HUES48 (cell line): Measurements from ENCODE around the gene DNLZ.
"Not testable (repeated sequence)": the region's sequence is repeated elsewhere in the genome, so short reads cannot be mapped to it uniquely, and the experiment has no call there.

Source experiments
- H3K27ac ChIP-seq: one replicate; pipeline ENCODE4 v1.7.0; 2013; ENCODE audit warnings: low read depth, low read length, inconsistent platforms
- H3K27me3 ChIP-seq: 2 replicates; pipeline ENCODE4 v1.6.1; 2013; ENCODE audit warnings: mild to moderate bottlenecking, low read length; ENCODE audit not compliant: control insufficient read depth, insufficient read depth
- H3K36me3 ChIP-seq: 2 replicates; pipeline ENCODE4 v1.6.1; 2013; ENCODE audit warnings: low read length; ENCODE audit not compliant: control insufficient read depth, insufficient read depth
- H3K4me1 ChIP-seq: 2 replicates; pipeline ENCODE4 v1.6.1; 2013; ENCODE audit warnings: mild to moderate bottlenecking, low read length; ENCODE audit not compliant: control insufficient read depth, insufficient read depth
- H3K4me3 ChIP-seq: 2 replicates; pipeline ENCODE4 v1.5.1; 2013; ENCODE audit warnings: mild to moderate bottlenecking, low read depth, low read length
- H3K9ac ChIP-seq: 2 replicates; pipeline ENCODE4 v1.6.1; 2013; ENCODE audit warnings: mild to moderate bottlenecking, low read depth, low read length, moderate library complexity
- H3K9me3 ChIP-seq: 2 replicates; pipeline ENCODE4 v1.6.1; 2013; ENCODE audit warnings: low read length; ENCODE audit not compliant: control insufficient read depth, insufficient read depth

Gene DNLZ

DNA sequence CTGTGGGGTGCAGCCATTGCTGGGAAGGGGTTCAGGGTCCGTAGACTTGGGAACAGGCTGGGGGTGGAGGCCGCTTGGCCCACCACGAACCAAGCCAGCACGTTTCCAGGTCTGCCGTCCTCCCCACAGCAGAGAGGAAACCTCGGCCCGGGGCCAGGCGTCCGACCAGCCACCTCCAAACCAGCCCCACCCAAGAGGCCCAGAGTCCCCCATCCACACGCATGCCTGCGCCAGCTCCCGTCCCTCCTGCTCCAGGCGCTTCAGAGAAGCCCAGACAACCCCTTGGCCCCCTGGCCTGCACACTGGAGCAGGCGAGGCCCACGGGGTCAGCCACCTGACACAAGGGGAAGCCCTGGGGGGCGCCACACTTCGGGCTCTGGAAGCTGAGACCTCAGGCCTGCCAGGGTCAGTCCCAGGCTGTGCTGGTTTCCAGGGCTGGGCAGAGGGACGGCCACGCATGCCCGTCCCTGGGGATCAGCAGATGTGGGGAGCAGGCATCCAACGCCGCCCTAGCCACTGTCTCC is 6.3 kb downstream of the DNLZ start:
- Histone ChIP-seq H3K9ac (no peak overlapping the region), H3K27ac (no peak overlapping the region), H3K36me3 (peaks cover 5% of the 10 kb centered on the region; the same call in 1 of the 2 replicates), H3K9me3 (no peaks in the 10 kb centered on the region), H3K27me3 (no peaks in the 10 kb centered on the region), H3K4me3 (no peak overlapping the region), H3K4me1 (no peaks in the 10 kb centered on the region)

DNA sequence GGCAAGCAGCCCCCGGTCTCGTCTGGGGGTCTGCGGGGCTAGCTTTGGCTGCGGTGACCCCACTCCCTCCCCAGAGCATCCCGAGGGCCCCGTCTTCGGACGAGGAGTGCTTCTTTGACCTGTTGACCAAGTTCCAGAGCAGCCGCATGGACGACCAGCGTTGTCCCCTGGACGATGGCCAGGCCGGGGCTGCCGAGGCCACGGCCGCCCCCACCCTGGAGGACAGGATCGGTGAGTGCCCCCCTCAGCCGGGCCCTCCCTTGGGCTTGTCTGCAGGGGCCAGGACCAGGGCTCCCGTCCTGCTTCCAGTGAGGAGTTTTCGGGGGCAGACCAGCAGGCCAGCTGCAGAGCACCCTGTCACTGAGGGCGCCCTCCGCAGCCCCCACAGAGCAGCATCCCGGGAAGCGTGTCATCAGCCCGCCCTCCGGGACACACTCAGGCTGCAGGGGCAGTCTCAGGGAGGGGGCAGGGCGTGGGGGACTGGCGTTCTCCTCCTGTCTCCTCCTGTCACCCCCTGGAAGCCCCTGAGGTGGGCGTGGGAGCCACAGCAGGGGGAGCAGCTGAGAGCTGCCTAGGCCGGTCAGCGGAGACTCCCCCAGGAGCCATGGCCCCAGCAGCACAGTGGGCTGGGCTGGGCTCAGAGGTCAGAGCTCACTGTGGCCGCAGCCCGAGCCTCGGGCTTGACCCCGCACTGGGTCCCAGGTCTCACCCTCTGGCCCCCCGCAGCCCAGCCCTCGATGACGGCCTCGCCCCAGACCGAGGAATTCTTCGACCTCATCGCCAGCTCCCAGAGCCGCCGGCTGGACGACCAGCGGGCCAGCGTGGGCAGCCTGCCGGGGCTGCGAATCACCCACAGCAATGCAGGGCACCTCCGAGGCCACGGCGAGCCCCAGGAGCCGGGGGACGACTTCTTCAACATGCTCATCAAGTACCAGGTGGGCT is 7.7 kb downstream of the DNLZ start:
- no peaks in the 10 kb centered on the region for H3K4me1 ChIP-seq
- no peak overlapping the region for H3K9ac ChIP-seq
- H3K27me3 ChIP-seq, result no peaks in the 10 kb centered on the region
- no peaks in the 10 kb centered on the region for H3K9me3 ChIP-seq
- no peak overlapping the region for H3K4me3 ChIP-seq
- no peaks in the 10 kb centered on the region for H3K36me3 ChIP-seq
- no peak overlapping the region for H3K27ac ChIP-seq

DNA sequence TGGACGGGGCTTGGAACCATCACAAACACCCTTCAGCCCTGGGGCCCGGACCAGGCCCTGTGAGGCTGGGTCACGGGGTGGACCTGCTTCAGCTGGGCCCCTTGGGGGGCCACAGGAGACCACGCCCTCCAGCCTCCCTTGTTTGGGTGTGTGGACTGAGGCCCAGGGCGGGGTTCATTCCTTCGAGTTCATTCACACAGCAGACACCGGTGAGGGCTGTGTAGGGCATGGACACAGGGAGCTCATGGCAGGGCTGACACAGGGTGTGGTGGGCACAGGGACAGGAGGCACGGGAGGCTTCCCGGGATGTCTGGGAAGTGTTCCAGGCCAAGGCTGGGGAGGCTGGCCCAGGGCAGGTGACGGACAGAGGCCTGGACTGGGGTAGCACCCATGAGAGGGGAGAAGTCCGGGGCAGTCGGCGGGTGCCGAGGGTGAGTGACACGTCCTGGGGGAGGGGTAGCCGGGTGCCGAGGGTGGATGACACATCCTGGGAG is 8.9 kb downstream of the DNLZ start:
- Histone ChIP-seq H3K27ac (no peak overlapping the region), H3K36me3 (no peaks in the 10 kb centered on the region), H3K4me1 (no peaks in the 10 kb centered on the region), H3K9me3 (no peaks in the 10 kb centered on the region), H3K9ac (no peak overlapping the region), H3K27me3 (no peaks in the 10 kb centered on the region), H3K4me3 (no peak overlapping the region)

DNA sequence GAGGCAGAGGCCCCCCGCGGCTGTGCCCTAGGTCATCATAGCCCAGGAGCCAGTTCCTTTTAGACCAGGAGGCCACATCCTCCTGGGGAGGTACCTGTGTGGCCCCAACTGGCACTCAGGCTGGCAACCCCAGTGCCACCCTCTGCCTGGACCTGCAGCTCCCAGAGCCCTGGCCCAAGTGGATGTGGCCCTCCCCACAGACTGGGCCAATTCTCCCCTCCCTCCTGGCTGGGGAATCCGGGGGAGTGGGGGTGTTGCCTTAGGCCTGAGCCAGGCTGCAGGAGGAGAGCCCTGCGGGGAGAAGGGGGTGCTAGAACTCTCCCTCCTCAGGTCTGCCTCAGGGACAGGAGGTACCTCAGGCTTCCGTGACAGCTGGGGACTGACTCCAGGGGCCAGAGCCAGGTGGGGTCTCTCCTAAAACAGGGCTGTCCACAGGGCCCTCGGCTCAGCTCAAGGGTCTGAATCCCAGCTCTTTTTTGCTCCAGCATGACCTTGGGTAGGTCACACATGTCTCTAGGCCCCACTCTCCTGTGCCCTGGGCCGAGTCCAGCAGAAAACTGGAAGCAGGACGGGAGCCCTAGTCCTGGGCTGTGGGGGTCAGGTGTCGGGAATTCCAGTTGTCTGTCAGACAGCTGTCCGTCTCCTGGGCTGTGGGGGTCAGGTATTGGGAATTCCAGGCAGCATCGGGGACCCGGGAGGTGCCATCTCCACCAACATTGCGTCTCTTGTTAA is 9.6 kb downstream of the DNLZ start:
- Histone ChIP-seq H3K4me1 (no peaks in the 10 kb centered on the region), H3K36me3 (no peaks in the 10 kb centered on the region), H3K27ac (no peak overlapping the region), H3K4me3 (no peak overlapping the region), H3K27me3 (no peaks in the 10 kb centered on the region), H3K9me3 (no peaks in the 10 kb centered on the region), H3K9ac (no peak overlapping the region)

DNA sequence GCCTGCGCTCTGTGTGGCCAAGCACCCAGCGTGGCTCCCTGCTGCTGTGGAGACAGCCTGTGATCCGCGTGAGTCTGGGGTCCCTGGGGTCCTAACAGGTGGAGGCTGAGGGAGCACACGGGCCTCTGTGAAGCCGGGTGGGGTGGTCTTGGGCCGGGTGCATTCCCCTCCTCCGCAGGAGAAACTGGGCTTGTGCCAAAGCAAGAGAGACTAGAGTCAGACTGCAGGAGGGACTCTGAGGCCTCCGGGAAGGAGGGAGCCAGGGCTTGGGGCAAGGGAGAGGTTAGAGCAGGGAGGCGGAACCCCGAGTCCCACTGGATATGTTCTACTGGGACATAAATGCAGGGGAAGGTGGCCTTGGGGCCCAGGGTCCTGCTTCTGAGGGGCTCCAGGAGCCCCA is 10.5 kb downstream of the DNLZ start:
- H3K27me3 ChIP-seq, result no peaks in the 10 kb centered on the region
- H3K27ac ChIP-seq, result no peak overlapping the region
- no peaks in the 10 kb centered on the region for H3K36me3 ChIP-seq

DNA sequence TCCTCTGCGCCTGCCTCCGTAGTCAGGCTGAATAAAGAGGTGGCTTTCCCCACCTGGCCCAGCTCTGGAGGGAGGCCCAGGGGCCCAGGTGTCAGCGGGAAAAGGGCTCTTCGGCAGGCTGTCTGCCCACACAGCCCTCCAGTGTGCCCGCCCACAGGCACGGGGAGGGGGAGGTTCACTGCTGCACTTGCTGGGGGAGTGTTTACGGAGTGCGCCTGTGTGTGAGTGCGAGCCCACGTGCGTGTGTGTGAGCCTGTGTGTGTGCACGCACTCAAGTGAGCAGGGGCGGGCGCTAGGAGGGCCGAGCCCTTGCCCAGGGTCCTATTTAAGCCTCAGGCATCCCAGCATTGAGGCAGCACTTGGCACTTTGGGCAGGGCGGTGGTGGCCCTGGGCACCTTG is 10.9 kb downstream of the DNLZ start:
- H3K9me3 ChIP-seq, result no peaks in the 10 kb centered on the region
- H3K4me3 ChIP-seq, result no peak overlapping the region
- no peaks in the 10 kb centered on the region for H3K36me3 ChIP-seq
- H3K27me3 ChIP-seq, result no peaks in the 10 kb centered on the region
- no peaks in the 10 kb centered on the region for H3K4me1 ChIP-seq
- no peak overlapping the region for H3K27ac ChIP-seq
- no peak overlapping the region for H3K9ac ChIP-seq

More for the DNA sequence above, 10.5 kb downstream of the DNLZ start:
- Histone ChIP-seq H3K4me1 (no peaks in the 10 kb centered on the region), H3K4me3 (no peak overlapping the region), H3K9ac (no peak overlapping the region), H3K9me3 (no peaks in the 10 kb centered on the region)

DNA sequence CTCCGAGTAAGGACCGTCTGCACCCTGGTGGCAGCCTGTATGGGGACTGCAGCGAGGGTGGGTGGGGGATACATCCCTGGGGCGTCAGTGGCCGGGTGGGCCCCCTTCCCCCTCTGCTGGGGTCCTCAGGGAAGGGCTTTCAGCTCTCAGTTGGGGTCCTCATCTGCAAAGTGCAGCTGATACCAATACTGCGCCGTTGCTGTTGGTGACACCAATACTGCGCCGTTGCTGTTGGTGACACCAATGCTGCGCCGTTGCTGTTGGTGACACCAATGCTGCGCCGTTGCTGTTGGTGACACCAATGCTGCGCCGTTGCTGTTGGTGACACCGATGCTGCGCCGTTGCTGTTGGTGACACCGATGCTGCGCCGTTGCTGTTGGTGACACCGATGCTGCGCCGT is 11.7 kb downstream of the DNLZ start:
- not testable (repeated sequence) for H3K9ac ChIP-seq, H3K4me3 ChIP-seq, H3K27ac ChIP-seq, H3K36me3 ChIP-seq, H3K27me3 ChIP-seq, H3K4me1 ChIP-seq, H3K9me3 ChIP-seq

DNA sequence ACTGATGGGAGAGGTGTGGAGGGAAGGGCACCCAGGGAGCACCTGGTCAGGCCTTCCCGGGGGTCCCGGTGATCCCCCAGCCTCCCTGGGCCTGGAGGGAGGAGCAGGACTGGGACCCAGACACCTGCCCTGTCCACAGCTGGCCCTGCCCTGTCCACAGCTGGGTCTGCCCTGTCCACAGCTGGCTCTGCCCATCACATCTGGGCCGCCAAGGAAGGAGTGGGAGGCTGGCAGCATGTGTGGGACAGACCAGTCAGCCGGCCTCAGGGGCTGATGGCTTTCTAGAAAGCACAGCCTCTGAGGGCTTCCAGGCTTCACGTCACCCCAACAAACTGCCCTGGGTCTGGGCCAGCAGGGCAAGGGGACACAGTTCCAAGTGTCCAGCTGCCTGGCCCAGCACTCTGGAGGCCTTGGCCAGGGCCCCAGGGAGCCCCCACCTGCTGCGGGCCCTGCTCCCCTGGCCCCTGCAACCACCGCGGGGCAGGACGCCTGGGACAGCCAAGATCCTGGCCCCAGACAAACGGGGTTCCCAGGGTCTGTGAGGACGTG is 12.2 kb downstream of the DNLZ start:
- Histone ChIP-seq H3K4me1 (no peaks in the 10 kb centered on the region), H3K9ac (no peak overlapping the region), H3K4me3 (no peak overlapping the region), H3K9me3 (no peaks in the 10 kb centered on the region), H3K27ac (no peak overlapping the region), H3K36me3 (no peaks in the 10 kb centered on the region), H3K27me3 (no peaks in the 10 kb centered on the region)

DNA sequence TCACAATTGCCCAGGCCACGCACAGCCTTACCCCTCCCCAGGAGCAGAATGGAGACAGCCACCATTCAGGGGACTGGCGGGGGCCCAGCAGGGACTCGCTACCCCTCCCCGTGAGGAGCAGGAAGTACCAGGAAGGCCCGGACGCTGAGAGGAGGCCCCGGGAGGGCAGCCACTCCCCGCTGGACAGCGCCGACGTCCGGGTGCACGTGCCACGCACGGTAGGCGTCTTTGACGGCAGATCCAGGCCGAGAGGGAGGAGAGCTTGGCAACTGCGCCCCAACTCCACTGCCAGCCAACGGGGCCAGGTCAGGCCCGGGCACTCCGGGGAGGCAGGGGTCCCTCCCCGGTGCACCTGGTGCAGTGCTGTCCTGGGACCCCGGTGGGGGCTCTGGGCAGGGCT is 14.0 kb downstream of the DNLZ start:
- Histone ChIP-seq H3K4me3 (no peak overlapping the region), H3K27me3 (no peaks in the 10 kb centered on the region), H3K36me3 (no peaks in the 10 kb centered on the region), H3K4me1 (no peaks in the 10 kb centered on the region), H3K27ac (no peak overlapping the region), H3K9me3 (no peaks in the 10 kb centered on the region), H3K9ac (no peak overlapping the region)

DNA sequence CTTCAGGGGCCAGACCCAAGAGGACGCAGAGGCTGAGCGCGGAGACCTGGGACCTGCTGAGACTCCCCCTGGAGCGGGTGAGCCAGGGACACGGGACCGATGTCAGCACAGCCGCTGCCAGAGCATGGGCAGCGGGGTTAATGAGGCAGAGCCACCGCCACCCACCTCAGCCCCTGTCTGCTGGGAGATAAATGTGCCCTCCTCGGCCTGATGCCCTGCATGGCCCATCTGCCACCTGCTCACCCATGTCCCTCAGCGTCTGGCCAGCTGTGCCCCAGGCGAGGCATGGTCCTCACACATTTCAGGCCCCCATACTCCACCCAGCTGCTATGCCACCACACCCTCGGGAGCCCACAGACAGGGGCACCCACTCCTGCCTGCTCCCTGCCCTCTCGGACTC is 14.9 kb downstream of the DNLZ start:
- H3K9ac ChIP-seq, result no peak overlapping the region
- no peaks in the 10 kb centered on the region for H3K9me3 ChIP-seq
- no peak overlapping the region for H3K4me3 ChIP-seq
- H3K36me3 ChIP-seq, result no peaks in the 10 kb centered on the region
- no peaks in the 10 kb centered on the region for H3K4me1 ChIP-seq
- H3K27ac ChIP-seq, result no peak overlapping the region
- H3K27me3 ChIP-seq, result no peaks in the 10 kb centered on the region
